GM21723 (cell line): ENCODE data around the gene DPP6.
"Not testable (repeated sequence)": the region's sequence is repeated elsewhere in the genome, so short reads cannot be mapped to it uniquely, and the experiment has no call there.

Experiments
- ATAC-seq: cut with Tn5 transposase; IDR thresholded peaks from one replicate; pipeline ENCODE4 v1.9.1; 2021; ENCODE audit warnings: mild to moderate bottlenecking, moderate library complexity; ENCODE audit not compliant: unreplicated experiment

The DPP6 gene

GRCh38 chr7:154915600-154915999, 863.4 kb downstream of the DPP6 start:
- ATAC-seq: no peak

- no peak for ATAC-seq
These were observed 864.2 kb downstream of the DPP6 start for GRCh38 chr7:154916381-154916780.

GRCh38 chr7:154916856-154917807, 864.9 kb downstream of the DPP6 start:
- ATAC-seq: no peak

GRCh38 chr7:154917808-154918160, 865.6 kb downstream of the DPP6 start:
- ATAC-seq: no peak

GRCh38 chr7:154918266-154918665, 866.1 kb downstream of the DPP6 start:
- no peak for ATAC-seq

- no peak for ATAC-seq
These were observed 866.5 kb downstream of the DPP6 start for GRCh38 chr7:154918741-154919140.

- ATAC-seq: no peak
These were observed 867.4 kb downstream of the DPP6 start for GRCh38 chr7:154919344-154920225.

- not testable (repeated sequence) for ATAC-seq
These were observed 870.3 kb downstream of the DPP6 start for GRCh38 chr7:154922472-154922871.

GRCh38 chr7:154927624-154928125, 875.5 kb downstream of the DPP6 start:
- peak; percentile 64 for ATAC-seq

GRCh38 chr7:154928136-154929005, 876.2 kb downstream of the DPP6 start:
- ATAC-seq: peak; percentile 85

- peak; percentile 1 for ATAC-seq
These were observed 877.0 kb downstream of the DPP6 start for GRCh38 chr7:154929006-154929726.

GRCh38 chr7:154931906-154932305, 879.7 kb downstream of the DPP6 start:
- no peak for ATAC-seq

GRCh38 chr7:154934353-154934952, 882.3 kb downstream of the DPP6 start:
- ATAC-seq: not testable (repeated sequence)

GRCh38 chr7:154937837-154938236, 885.6 kb downstream of the DPP6 start:
- no peak for ATAC-seq

- ATAC-seq: no peak
These were observed 890.5 kb downstream of the DPP6 start for GRCh38 chr7:154942691-154943090.
